Measurements from ENCODE around the gene LRMDA. TPM values are rescaled to one million over a fixed set of nuclear protein-coding genes. Genes with fewer than 3 reads are reported as not detected.

LRMDA gene
- polyA plus RNA-seq, 3 donors: 39.8 to 59.6 (median 56.4) TPM

DNA sequence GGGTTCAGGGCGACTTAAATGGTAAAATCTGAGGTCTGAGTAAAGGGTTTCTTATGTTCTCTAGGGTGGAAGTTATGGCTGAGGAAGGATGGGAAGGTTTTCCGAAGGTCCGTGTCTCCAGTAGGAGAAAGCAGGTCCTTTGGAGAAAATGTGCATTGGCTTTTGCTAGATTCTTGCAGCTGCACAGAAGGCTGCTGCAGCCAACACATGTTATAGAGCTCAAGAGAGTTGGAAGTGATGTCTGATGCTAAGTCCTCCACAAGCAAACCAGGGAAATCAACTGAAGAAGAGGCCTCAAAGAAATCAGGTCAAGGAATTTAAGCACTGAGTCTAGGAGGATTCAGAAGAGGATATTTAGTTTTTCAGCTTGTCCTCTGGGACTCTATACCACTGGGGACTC, 404.6 kb downstream of the LRMDA start:
- Mint-ChIP-seq H3K27me3 (ENCODE audit: low read depth in 3 of 3) (no peaks in the 10 kb centered on the region), H3K4me3 (no peak overlapping the region), H3K9me3 (peaks cover 0 to 9% (median 0%) of the 10 kb centered on the region in 7 donors), H3K27ac (no peak overlapping the region), H3K4me1 (no peaks in the 10 kb centered on the region), H3K36me3 (peaks cover 12 to 20% of the 10 kb centered on the region in 2 donors)
- H3K4me1 ChIP-seq (ENCODE audit: control insufficient read depth in 1 of 2, insufficient read depth in 2 of 2, low read length in 2 of 2): no peaks in the 10 kb centered on the region
- H3K27me3 ChIP-seq (ENCODE audit: control insufficient read depth in 2 of 2, insufficient read depth in 2 of 2, low read length in 2 of 2): no peaks in the 10 kb centered on the region
- 100% methylated on average over 3 of the region's 3 CpGs for WGBS (ENCODE audit: insufficient coverage)
- no peak overlapping the region for H2AFZ ChIP-seq (ENCODE audit: insufficient read depth, low read depth, low read length, poor library complexity, severe bottlenecking)
- H3K27ac ChIP-seq (ENCODE audit: low read depth in 1 of 2, low read length in 2 of 2): no peak overlapping the region
- intact Hi-C loops (cut with micrococcal nuclease): no loop called here
- no peak overlapping the region for H3K9ac ChIP-seq (ENCODE audit: insufficient read depth, low read length, poor library complexity, severe bottlenecking)
- no peak overlapping the region for H3K4me2 ChIP-seq (replicated peaks; ENCODE audit: extremely low read depth, low read length, poor library complexity, severe bottlenecking)
- H3K9me3 ChIP-seq (replicated peaks in 1 of 2; ENCODE audit: control insufficient read depth in 1 of 2, insufficient read depth in 1 of 2, low read length in 2 of 2): peaks cover 0 to 8% of the 10 kb centered on the region in 2 donors
- H4K20me1 ChIP-seq (ENCODE audit: insufficient read depth, low read length): no peaks in the 10 kb centered on the region
- DNase-seq: no peak
- no peaks in the 10 kb centered on the region for H3K36me3 ChIP-seq (replicated peaks in 1 of 2; ENCODE audit: control insufficient read depth in 1 of 2, insufficient read depth in 2 of 2, low read length in 2 of 2)
- TF ChIP-seq, protein P1, sequence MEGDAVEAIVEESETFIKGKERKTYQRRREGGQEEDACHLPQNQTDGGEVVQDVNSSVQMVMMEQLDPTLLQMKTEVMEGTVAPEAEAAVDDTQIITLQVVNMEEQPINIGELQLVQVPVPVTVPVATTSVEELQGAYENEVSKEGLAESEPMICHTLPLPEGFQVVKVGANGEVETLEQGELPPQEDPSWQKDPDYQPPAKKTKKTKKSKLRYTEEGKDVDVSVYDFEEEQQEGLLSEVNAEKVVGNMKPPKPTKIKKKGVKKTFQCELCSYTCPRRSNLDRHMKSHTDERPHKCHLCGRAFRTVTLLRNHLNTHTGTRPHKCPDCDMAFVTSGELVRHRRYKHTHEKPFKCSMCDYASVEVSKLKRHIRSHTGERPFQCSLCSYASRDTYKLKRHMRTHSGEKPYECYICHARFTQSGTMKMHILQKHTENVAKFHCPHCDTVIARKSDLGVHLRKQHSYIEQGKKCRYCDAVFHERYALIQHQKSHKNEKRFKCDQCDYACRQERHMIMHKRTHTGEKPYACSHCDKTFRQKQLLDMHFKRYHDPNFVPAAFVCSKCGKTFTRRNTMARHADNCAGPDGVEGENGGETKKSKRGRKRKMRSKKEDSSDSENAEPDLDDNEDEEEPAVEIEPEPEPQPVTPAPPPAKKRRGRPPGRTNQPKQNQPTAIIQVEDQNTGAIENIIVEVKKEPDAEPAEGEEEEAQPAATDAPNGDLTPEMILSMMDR (IDR thresholded peaks at IDR 0.05): no peak
- H3K4me3 ChIP-seq (replicated peaks in 1 of 3; ENCODE audit: low read depth in 2 of 3, low read length in 3 of 3): no peak overlapping the region
- no peaks in the 10 kb centered on the region for H3K79me2 ChIP-seq (ENCODE audit: insufficient read depth, low read length)

DNA sequence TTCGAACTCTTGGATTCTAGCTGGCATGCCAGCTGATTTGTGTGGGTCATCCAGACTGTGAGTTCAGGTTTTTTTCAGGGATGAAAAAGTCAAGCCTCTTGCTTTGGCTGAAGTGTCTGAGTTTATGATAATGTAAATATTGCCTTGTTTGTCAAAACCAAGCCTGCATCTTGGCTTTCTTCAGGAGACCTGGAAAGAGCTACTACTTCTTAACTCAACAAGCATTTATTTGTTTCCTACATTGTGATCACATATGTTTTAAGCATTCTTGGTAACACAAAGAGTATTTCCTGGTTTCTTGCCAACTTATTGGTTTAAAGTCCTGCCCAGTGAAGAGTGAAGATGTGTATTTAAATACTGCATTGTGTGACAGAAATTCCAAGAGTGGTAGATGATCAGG, 407.1 kb downstream of the LRMDA start:
- intact Hi-C loops (cut with micrococcal nuclease): no loop called here
- no peak overlapping the region for H3K9ac ChIP-seq (ENCODE audit: insufficient read depth, low read length, poor library complexity, severe bottlenecking)
- H3K27me3 Mint-ChIP-seq (ENCODE audit: low read depth in 3 of 3): no peaks in the 10 kb centered on the region
- H3K36me3 Mint-ChIP-seq: peaks cover 3 to 17% of the 10 kb centered on the region in 2 donors
- H4K20me1 ChIP-seq (ENCODE audit: insufficient read depth, low read length): no peaks in the 10 kb centered on the region
- no peaks in the 10 kb centered on the region for H3K4me1 ChIP-seq (ENCODE audit: control insufficient read depth in 1 of 2, insufficient read depth in 2 of 2, low read length in 2 of 2)
- H3K9me3 ChIP-seq (replicated peaks in 1 of 2; ENCODE audit: control insufficient read depth in 1 of 2, insufficient read depth in 1 of 2, low read length in 2 of 2): no peaks in the 10 kb centered on the region
- peaks cover 0 to 2% (median 0%) of the 10 kb centered on the region in 7 donors for H3K9me3 Mint-ChIP-seq
- no CpG with 5 or more reads among the region's 1 CpG for WGBS (ENCODE audit: insufficient coverage)
- H3K4me3 Mint-ChIP-seq: no peak overlapping the region
- H3K79me2 ChIP-seq (ENCODE audit: insufficient read depth, low read length): peaks cover 5% of the 10 kb centered on the region
- H3K4me2 ChIP-seq (replicated peaks; ENCODE audit: extremely low read depth, low read length, poor library complexity, severe bottlenecking): no peak overlapping the region
- H2AFZ ChIP-seq (ENCODE audit: insufficient read depth, low read depth, low read length, poor library complexity, severe bottlenecking): no peak overlapping the region
- DNase-seq: no peak
- peaks cover 5% of the 10 kb centered on the region for H3K4me1 Mint-ChIP-seq
- TF ChIP-seq, protein P1 (IDR thresholded peaks at IDR 0.05): no peak
- H3K27ac ChIP-seq (ENCODE audit: low read depth in 1 of 2, low read length in 2 of 2): no peak overlapping the region
- no peaks in the 10 kb centered on the region for H3K27me3 ChIP-seq (ENCODE audit: control insufficient read depth in 2 of 2, insufficient read depth in 2 of 2, low read length in 2 of 2)
- H3K4me3 ChIP-seq (replicated peaks in 1 of 3; ENCODE audit: low read depth in 2 of 3, low read length in 3 of 3): no peak overlapping the region
- no peak overlapping the region for H3K27ac Mint-ChIP-seq
- H3K36me3 ChIP-seq (replicated peaks in 1 of 2; ENCODE audit: control insufficient read depth in 1 of 2, insufficient read depth in 2 of 2, low read length in 2 of 2): no peaks in the 10 kb centered on the region

Measured in CD14-positive monocyte (primary cell).